HepG2 (cell line): ENCODE measurements around the gene PSMB10. TPM values are rescaled to one million over a fixed set of nuclear protein-coding genes. Genes with fewer than 3 reads are reported as not detected.

Source experiments
- CHCHD3 ChIP-seq: sonication (generic); formaldehyde crosslinking; IDR thresholded peaks from 2 replicates; pipeline ENCODE4 v1.8.0; 2022; ENCODE audit warnings: mild to moderate bottlenecking, missing genetic modification reagents, moderate library complexity
- CTCF ChIP-seq: sonication (generic); formaldehyde crosslinking; IDR thresholded peaks from 2 replicates; pipeline ENCODE4 v1.5.0; 2020; ENCODE audit warnings: mild to moderate bottlenecking, missing genetic modification reagents, moderate library complexity
- ETS1 ChIP-seq: sonication (generic); formaldehyde crosslinking; IDR thresholded peaks from 2 replicates; pipeline ENCODE4 v1.4.0; 2020; ENCODE audit warnings: missing genetic modification reagents
- RERE ChIP-seq: IDR thresholded peaks from 2 replicates; pipeline ENCODE4 v1.6.1; 2016; ENCODE audit warnings: low read depth, missing genetic modification reagents, missing compliant biosample characterization
- SCMH1 ChIP-seq: sonication (generic); formaldehyde crosslinking; IDR thresholded peaks from 2 replicates; pipeline ENCODE4 v1.9.0; 2021; ENCODE audit warnings: missing genetic modification reagents, mild to moderate bottlenecking, borderline replicate concordance
- STAT5B ChIP-seq: sonication (generic); formaldehyde crosslinking; IDR thresholded peaks from 2 replicates; pipeline ENCODE4 v1.4.0; 2020; ENCODE audit warnings: missing genetic modification reagents
- SUZ12 ChIP-seq: fragments of 150-350 bp; IDR thresholded peaks from 2 replicates; pipeline ENCODE4 v1.6.1; 2014; ENCODE audit warnings: low read depth, low read length
- XRCC5 ChIP-seq: fragments of 200-400 bp; formaldehyde crosslinking; optimal IDR thresholded peaks from 2 replicates; pipeline ENCODE3; 2017; ENCODE audit warnings: mild to moderate bottlenecking, low read length
- ZBTB14 ChIP-seq: sonication (generic); formaldehyde crosslinking; IDR thresholded peaks from 2 replicates; pipeline ENCODE4 v1.4.0; 2020; ENCODE audit warnings: missing genetic modification reagents
- ZNF407 ChIP-seq: sonication (generic); formaldehyde crosslinking; IDR thresholded peaks from one replicate; pipeline ENCODE4 v1.5.1; 2020; ENCODE audit warnings: mild to moderate bottlenecking, missing genetic modification reagents; ENCODE audit errors: not compliant biosample characterization
- ZSCAN22 ChIP-seq: sonication (generic); formaldehyde crosslinking; IDR thresholded peaks from 2 replicates; pipeline ENCODE4 v1.4.0; 2020; ENCODE audit warnings: mild to moderate bottlenecking, missing genetic modification reagents
- ZZZ3 ChIP-seq: sonication (generic); formaldehyde crosslinking; IDR thresholded peaks from 2 replicates; pipeline ENCODE4 v1.4.0; 2020; ENCODE audit warnings: missing genetic modification reagents, mild to moderate bottlenecking, borderline replicate concordance
- polyA plus RNA-seq, 8 experiments: library from polyadenylated mRNA; depleted of rRNA in 3 of 8; stranded (reverse) in 7 of 8; unstranded in 1 of 8; fragments of >200 nt; fragmentation: Illumina TruSeq in 4 of 8; extraction: Trizol in 4 of 8; gene quantifications; 2 replicates each; pipeline versions ENCODE4 v1.2.1 to v1.2.3, GENCODE V29; 2011 to 2016; ENCODE audit warnings: low read depth in 4 of 8, missing spikeins in 1 of 8, mixed read lengths in 1 of 8; ENCODE audit not compliant: insufficient read depth in 1 of 8
- total RNA-seq, 5 experiments: library from RNA; depleted of rRNA; stranded (reverse); fragments of >200 nt; fragmentation: Illumina TruSeq; extraction: Trizol; gene quantifications; 2 replicates each; pipeline ENCODE4 v1.2.3, GENCODE V29; 2016; ENCODE audit warnings: low read depth in 1 of 5

The PSMB10 gene
- total and polyA plus RNA-seq, 2 of the 13 experiments (the other 11 are each of a cell fraction or from before 2014, with no cell fraction given): 12.7 to 65.9 TPM

- peak; percentile 91 for TF ChIP-seq CTCF
- TF ChIP-seq ZNF407: no peak
- no peak for TF ChIP-seq SUZ12
- no peak for TF ChIP-seq ETS1 (CRISPR knock-in tag)
- TF ChIP-seq CHCHD3 (CRISPR knock-in tag): 0 out of 2 replicates have a peak, but pooled peaks have one; percentile 20
- no peak for TF ChIP-seq STAT5B (CRISPR knock-in tag)
- no peak for TF ChIP-seq ZZZ3 (CRISPR knock-in tag)
- TF ChIP-seq XRCC5: peak; percentile 90
- TF ChIP-seq SCMH1 (CRISPR knock-in tag): no peak
- no peak for TF ChIP-seq ZSCAN22 (CRISPR knock-in tag)
- 0 out of 2 replicates have a peak, but pooled peaks have one; percentile 0 for TF ChIP-seq ZBTB14 (CRISPR knock-in tag)
- TF ChIP-seq RERE (CRISPR knock-in tag): no peak
Measured at GRCh38 chr16:67942200-67942509, 5.5 kb upstream of the PSMB10 start (continued).
